ENCODE measurements around the gene PERCC1. TPM values are rescaled to one million over a fixed set of nuclear protein-coding genes. Genes with fewer than 3 reads are reported as not detected.

Gene PERCC1
- total RNA-seq, 6 donors from 2014 or later, result 0.27 to 2.2 TPM; not detected in 4

GRCh38 chr16:1471569-1472194, 40.8 kb downstream of the PERCC1 start:
- H3K9me3 ChIP-seq, result no peaks in the 10 kb centered on the region
- H3K36me3 ChIP-seq, result no peaks in the 10 kb centered on the region
- H3K4me3 ChIP-seq, result no peak overlapping the region
- peaks cover 16 to 66% (median 35%) of the 10 kb centered on the region in 4 donors for H3K4me1 ChIP-seq
- WGBS, 2 donors, result 71 to 86% methylated on average over 25 to 26 of the region's 26 CpGs
- H3K27ac ChIP-seq, result peak overlapping the region; percentile 39 to 80 (median 70)
- no peaks in the 10 kb centered on the region for H3K27me3 ChIP-seq
- no peak for ATAC-seq (ENCODE audit: low FRiP score in 2 of 2)
- TF ChIP-seq CTCF (IDR thresholded peaks at IDR 0.05) (no peak), EP300 (IDR thresholded peaks at IDR 0.05) (no peak), POLR2A (IDR thresholded peaks at IDR 0.05) (no peak), POLR2AphosphoS5 (IDR thresholded peaks at IDR 0.05) (no peak)
- DNase-seq, result no peak

GRCh38 chr16:1472974-1473373, 42.1 kb downstream of the PERCC1 start:
- H3K27me3 ChIP-seq, result no peaks in the 10 kb centered on the region
- ATAC-seq (ENCODE audit: low FRiP score in 2 of 2), result no peak
- no peak overlapping the region for H3K27ac ChIP-seq
- no peaks in the 10 kb centered on the region for H3K9me3 ChIP-seq
- no peak overlapping the region for H3K4me3 ChIP-seq
- peaks cover 16 to 66% (median 31%) of the 10 kb centered on the region in 4 donors for H3K4me1 ChIP-seq
- TF ChIP-seq EP300 (IDR thresholded peaks at IDR 0.05) (no peak), POLR2A (IDR thresholded peaks at IDR 0.05) (no peak), POLR2AphosphoS5 (IDR thresholded peaks at IDR 0.05) (no peak), CTCF (IDR thresholded peaks at IDR 0.05) (no peak)
- 60 to 63% methylated on average over 3 of the region's 3 CpGs for WGBS, 2 donors
- H3K36me3 ChIP-seq, result no peaks in the 10 kb centered on the region
- no peak for DNase-seq

- Histone ChIP-seq H3K4me3 (peak overlapping the region; percentile 73 to 99 (median 86)), H3K9me3 (no peaks in the 10 kb centered on the region), H3K27ac (peak overlapping the region; percentile 81 to 96 (median 94)), H3K27me3 (no peaks in the 10 kb centered on the region), H3K4me1 (peaks cover 16 to 62% (median 31%) of the 10 kb centered on the region in 4 donors), H3K36me3 (no peaks in the 10 kb centered on the region)
- WGBS, 2 donors, result 15 to 34% methylated on average over 15 to 30 of the region's 57 CpGs
- TF ChIP-seq POLR2A (IDR thresholded peaks at IDR 0.05) (no peak), POLR2AphosphoS5 (IDR thresholded peaks at IDR 0.05) (no peak), EP300 (IDR thresholded peaks at IDR 0.05) (no peak)
- ATAC-seq (ENCODE audit: low FRiP score in 2 of 2) (no peak), DNase-seq (no peak)
Measured at GRCh38 chr16:1474082-1474795, 43.4 kb downstream of the PERCC1 start.

GRCh38 chr16:1474796-1475551, 44.1 kb downstream of the PERCC1 start, which contains the start of gene CLCN7:
TSS of gene CLCN7 (minus strand) at chr16:1475028. CDS start at chr16:1474974, 54 bp downstream.
- Histone ChIP-seq H3K4me3 (peak within 1 kb of the TSS; percentile 73 to 99 (median 86)), H3K9me3 (no peaks in the 10 kb centered on the region), H3K27ac (peak within 1 kb of the TSS; percentile 81 to 96 (median 94)), H3K27me3 (no peaks in the 10 kb centered on the region), H3K36me3 (no peaks in the 10 kb centered on the region), H3K4me1 (peaks cover 16 to 55% (median 31%) of the 10 kb centered on the region in 4 donors)
- peak in 1 of 4 donors; percentile 89 for TF ChIP-seq EP300 (IDR thresholded peaks at IDR 0.05)
- peak; percentile 90 to 95 for TF ChIP-seq POLR2AphosphoS5 (IDR thresholded peaks at IDR 0.05)
- TF ChIP-seq POLR2A (IDR thresholded peaks at IDR 0.05), result peak; percentile 82 to 97 (median 94)
- peak in 2 of 6 experiments; percentile 25 to 47 for TF ChIP-seq CTCF (IDR thresholded peaks at IDR 0.05)
- WGBS, 2 donors, result 0 to 1% methylated on average over 21 to 25 of the region's 99 CpGs
- peak; percentile 69 to 95 for ATAC-seq (ENCODE audit: low FRiP score in 2 of 2)
- peak; percentile 91 to 99 for DNase-seq
